HEK293 (cell line): ENCODE results near the gene PLEKHA4.
"Not testable (repeated sequence)": the region's sequence is repeated elsewhere in the genome, so short reads cannot be mapped to it uniquely, and the experiment has no call there.

Source experiments
- CTCF ChIA-PET: fragments of 350-600 bp; formaldehyde crosslinking; extraction: SDS; loops from one replicate; lab custom pipeline; 2021; ENCODE audit warnings: antibody characterized with exemption; lab: Yijun Ruan, JAX
- POLR2A ChIA-PET: fragments of 300-600 bp; formaldehyde crosslinking; extraction: SDS; loops from one replicate; lab custom pipeline; 2020; ENCODE audit warnings: antibody characterized with exemption, inconsistent platforms; lab: Yijun Ruan, JAX
- H3K27ac ChIP-seq: fragments of 200-500 bp; sonication (Bioruptor generic); 2 replicates; pipeline ENCODE4 v1.5.1; 2014; ENCODE audit warnings: low read depth, low read length, control low read depth, inconsistent platforms; ENCODE audit errors: extremely low read depth
- H3K36me3 ChIP-seq, 2 experiments: fragments of 200-500 bp in 1 of 2; sonication (Bioruptor generic) in 1 of 2; 1 replicate in 1 of 2; 2 replicates in 1 of 2; pipeline ENCODE4 v1.5.1; 2014 to 2017; ENCODE audit warnings: inconsistent platforms in 2 of 2, low read length in 2 of 2; ENCODE audit not compliant: control insufficient read depth in 2 of 2, insufficient read depth in 1 of 2
- H3K4me1 ChIP-seq: fragments of 200-500 bp; sonication (Bioruptor generic); 2 replicates; pipeline ENCODE4 v1.5.1; 2014; ENCODE audit warnings: mild to moderate bottlenecking, low read length, inconsistent platforms; ENCODE audit not compliant: control insufficient read depth, insufficient read depth
- H3K4me3 ChIP-seq: 2 replicates; pipeline ENCODE4 v1.5.1; 2011; ENCODE audit warnings: low read depth, mild to moderate bottlenecking, control low read depth, low read length, moderate library complexity
- H3K9me3 ChIP-seq: fragments of 200-500 bp; sonication (Bioruptor generic); 2 replicates; pipeline ENCODE4 v1.5.1; 2014; ENCODE audit warnings: low read depth, low read length, inconsistent platforms; ENCODE audit not compliant: control insufficient read depth, insufficient read depth
- MYNN ChIP-seq: fragments of 450-650 bp; formaldehyde crosslinking; IDR thresholded peaks from 2 replicates; pipeline ENCODE4 v1.5.1; 2016; ENCODE audit warnings: missing biosample characterization, missing genetic modification characterization, borderline replicate concordance
- ZBTB8A ChIP-seq: fragments of 450-650 bp; formaldehyde crosslinking; IDR thresholded peaks from 2 replicates; pipeline ENCODE4 v1.5.1; 2016; ENCODE audit warnings: missing biosample characterization, missing genetic modification characterization
- ZNF335 ChIP-seq: fragments of 450-650 bp; formaldehyde crosslinking; conservative IDR thresholded peaks from 2 replicates; pipeline ENCODE4 v1.5.1; 2016; ENCODE audit warnings: missing biosample characterization, missing genetic modification characterization
- TF ChIP-seq, protein P1 (sequence below): fragments of 450-650 bp; formaldehyde crosslinking; IDR thresholded peaks from 2 replicates; pipeline ENCODE4 v1.5.1; 2016; ENCODE audit warnings: missing biosample characterization, missing genetic modification characterization
- TF ChIP-seq, protein P2 (sequence below): sonication (generic); formaldehyde crosslinking; IDR thresholded peaks from 2 replicates; pipeline ENCODE4 v1.8.1; 2022; ENCODE audit warnings: mild to moderate bottlenecking, moderate library complexity, missing genetic modification reagents

PLEKHA4 gene

DNA sequence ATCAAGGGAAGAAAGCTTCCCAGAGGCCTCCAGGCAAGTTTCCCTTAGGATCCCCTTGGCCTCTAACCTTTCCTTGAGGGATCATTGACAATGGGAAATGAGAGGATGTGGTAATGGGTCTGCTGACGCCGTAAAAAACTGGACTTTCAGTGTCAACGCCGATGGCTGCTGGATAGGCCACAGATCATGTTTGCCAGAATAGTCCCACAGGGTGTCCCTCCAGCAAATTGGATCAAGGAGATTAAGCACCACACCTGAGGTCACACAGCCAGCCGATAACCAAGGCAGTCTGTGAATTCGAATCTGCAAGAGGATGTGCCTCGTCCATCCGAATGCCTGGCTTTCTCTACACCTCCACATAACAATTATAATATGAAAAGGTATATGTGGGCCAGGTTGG is 75.1 kb downstream of the PLEKHA4 start (continued):
- TF ChIP-seq, protein P1, sequence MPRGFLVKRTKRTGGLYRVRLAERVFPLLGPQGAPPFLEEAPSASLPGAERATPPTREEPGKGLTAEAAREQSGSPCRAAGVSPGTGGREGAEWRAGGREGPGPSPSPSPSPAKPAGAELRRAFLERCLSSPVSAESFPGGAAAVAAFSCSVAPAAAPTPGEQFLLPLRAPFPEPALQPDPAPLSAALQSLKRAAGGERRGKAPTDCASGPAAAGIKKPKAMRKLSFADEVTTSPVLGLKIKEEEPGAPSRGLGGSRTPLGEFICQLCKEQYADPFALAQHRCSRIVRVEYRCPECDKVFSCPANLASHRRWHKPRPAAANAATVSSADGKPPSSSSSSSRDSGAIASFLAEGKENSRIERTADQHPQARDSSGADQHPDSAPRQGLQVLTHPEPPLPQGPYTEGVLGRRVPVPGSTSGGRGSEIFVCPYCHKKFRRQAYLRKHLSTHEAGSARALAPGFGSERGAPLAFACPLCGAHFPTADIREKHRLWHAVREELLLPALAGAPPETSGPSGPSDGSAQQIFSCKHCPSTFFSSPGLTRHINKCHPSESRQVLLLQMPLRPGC (tag by site-specific recombination) = no peak
- no peak for TF ChIP-seq ZNF335 (tag by site-specific recombination)
- TF ChIP-seq MYNN (tag by site-specific recombination) = no peak
- TF ChIP-seq, protein P2, sequence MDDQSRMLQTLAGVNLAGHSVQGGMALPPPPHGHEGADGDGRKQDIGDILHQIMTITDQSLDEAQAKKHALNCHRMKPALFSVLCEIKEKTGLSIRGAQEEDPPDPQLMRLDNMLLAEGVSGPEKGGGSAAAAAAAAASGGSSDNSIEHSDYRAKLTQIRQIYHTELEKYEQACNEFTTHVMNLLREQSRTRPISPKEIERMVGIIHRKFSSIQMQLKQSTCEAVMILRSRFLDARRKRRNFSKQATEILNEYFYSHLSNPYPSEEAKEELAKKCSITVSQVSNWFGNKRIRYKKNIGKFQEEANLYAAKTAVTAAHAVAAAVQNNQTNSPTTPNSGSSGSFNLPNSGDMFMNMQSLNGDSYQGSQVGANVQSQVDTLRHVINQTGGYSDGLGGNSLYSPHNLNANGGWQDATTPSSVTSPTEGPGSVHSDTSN (CRISPR knock-in tag) = no peak
- TF ChIP-seq ZBTB8A (tag by site-specific recombination) = no peak

DNA sequence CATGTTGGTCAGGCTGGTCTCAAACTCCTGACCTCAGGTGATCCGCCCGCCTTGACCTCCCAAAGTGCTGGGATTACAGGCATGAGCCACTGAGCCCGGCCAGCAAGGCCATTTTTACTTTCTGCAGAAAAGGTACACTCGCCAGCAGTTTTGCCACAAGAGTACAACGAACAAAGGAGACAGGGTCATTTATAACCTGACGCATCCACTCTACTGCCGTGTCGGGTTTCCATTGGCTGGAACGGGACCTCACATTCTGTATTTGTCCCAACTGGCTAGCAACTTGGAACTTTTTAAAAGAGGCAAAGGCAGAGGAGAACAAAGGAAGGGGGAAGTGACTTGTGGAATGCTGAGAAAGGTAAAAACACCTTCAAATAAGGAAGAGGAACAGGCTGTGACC is 81.1 kb downstream of the PLEKHA4 start:
- ChIA-PET CTCF (interaction anchor here (0.6 to 6.2 kb wide), 54 partner anchors 8 to 438 kb away, joined by 3 to 160 read pairs (median 7); partner anchors contain the start of genes CA11, DHDH, FGF21 and GYS1), POLR2A (interaction anchor here (0.6 to 1.5 kb wide), 4 partner anchors 8 to 206 kb away, joined by 3 to 8 read pairs (median 3); partner anchors contain the start of gene GYS1)
- not testable (repeated sequence) for H3K36me3 ChIP-seq, H3K4me3 ChIP-seq, H3K27ac ChIP-seq, H3K4me1 ChIP-seq, H3K9me3 ChIP-seq
